GM23248 (cell line): Measurements from ENCODE around the gene SPCS1.

Source experiments
- EZH2 ChIP-seq: fragments of 200-600 bp; sonication (generic); IDR thresholded peaks from 2 replicates; pipeline ENCODE4 v1.6.1; 2018; ENCODE audit warnings: antibody characterized with exemption, mild to moderate bottlenecking; ENCODE audit not compliant: insufficient read depth, poor library complexity, severe bottlenecking
- EZH2phosphoT487 ChIP-seq: fragments of 200-600 bp; sonication (generic); IDR thresholded peaks from 2 replicates; pipeline ENCODE4 v1.6.1; 2018; ENCODE audit warnings: antibody characterized with exemption, moderate library complexity, mild to moderate bottlenecking, low read depth; ENCODE audit not compliant: insufficient read depth

GRCh38 chr3:52723935-52724334, 18.0 kb downstream of the SPCS1 start:
- TF ChIP-seq EZH2 (no peak), EZH2phosphoT487 (no peak)
